NCI-H524 (cell line): ENCODE measurements around the gene BCL2L1.

Source experiments
- DNase-seq, 2 experiments: peaks; one replicate each; lab custom pipeline; 2025; lab: John Stamatoyannopoulos, UW

BCL2L1 gene

DNA sequence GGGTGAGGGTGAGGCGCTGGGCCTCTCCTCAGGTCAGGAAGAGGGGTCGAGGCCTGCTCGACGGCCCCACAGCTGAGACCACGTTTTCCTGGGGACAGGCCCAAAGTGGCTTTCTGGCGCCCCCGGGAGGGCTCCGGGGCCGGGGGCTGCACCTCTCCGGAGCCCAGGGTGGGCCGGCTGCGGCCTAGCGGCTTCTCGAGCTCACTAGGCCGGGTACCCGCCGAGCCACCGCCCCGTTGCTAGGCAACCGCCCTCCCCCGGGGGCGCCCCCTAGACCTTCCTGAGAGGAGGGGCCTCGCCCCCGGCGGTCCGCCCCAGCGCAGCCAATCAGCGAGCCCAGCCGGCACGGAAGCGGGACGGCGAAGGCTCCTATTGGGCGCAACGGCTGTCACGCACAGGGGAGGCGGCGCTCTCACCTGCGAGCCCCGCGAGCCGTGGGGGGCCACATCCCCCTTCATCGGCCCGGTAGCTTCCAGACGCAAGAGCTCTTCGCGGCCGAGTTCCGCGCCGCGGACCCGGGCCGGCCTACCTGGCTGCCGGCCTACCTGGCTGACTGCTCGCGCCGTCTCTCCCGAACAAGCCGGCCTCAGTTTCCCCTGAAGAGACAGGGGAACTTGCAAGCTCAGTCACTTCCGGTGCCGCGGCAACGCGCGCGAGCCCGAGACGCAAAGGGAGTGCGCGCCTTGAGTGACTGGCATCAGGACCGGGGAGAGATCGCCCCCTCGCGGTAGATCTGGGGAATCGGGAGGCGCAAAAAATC is 831 bp upstream of the BCL2L1 start:
- DNase-seq = peak; percentile 99 to 100

DNA sequence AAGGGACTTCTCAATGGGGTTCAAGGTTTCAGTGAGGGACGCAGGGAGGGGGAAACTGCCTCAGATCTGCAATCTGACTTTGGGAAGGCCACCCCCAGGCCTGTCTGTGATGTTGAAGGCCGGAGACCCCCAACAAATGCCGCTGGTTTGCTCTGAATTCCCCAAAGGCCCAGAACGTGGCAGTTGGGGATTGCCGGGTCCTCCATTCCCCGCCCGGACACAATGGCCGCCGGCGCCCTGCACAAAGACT is 326 bp upstream of the BCL2L1 start:
- DNase-seq = no peak

DNA sequence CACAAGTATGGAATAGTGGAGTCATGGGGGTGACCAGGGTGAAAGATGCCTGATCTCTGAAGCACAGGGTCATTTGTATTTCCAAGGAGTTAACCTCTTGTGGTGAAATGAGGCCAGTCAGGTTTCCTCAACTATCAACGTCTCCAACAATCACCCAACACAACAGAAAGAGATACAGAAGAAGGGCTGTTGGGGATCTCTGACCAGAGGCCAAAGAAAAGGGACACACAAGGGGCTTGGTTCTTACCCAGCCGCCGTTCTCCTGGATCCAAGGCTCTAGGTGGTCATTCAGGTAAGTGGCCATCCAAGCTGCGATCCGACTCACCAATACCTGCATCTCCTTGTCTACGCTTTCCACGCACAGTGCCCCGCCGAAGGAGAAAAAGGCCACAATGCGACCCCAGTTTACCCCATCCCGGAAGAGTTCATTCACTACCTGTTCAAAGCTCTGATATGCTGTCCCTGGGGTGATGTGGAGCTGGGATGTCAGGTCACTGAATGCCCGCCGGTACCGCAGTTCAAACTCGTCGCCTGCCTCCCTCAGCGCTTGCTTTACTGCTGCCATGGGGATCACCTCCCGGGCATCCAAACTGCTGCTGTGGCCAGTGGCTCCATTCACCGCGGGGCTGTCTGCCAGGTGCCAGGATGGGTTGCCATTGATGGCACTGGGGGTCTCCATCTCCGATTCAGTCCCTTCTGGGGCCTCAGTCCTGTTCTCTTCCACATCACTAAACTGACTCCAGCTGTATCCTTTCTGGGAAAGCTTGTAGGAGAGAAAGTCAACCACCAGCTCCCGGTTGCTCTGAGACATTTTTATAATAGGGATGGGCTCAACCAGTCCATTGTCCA is 1.0 kb downstream of the BCL2L1 start:
- peak in 1 of 2 experiments; percentile 51 for DNase-seq

DNA sequence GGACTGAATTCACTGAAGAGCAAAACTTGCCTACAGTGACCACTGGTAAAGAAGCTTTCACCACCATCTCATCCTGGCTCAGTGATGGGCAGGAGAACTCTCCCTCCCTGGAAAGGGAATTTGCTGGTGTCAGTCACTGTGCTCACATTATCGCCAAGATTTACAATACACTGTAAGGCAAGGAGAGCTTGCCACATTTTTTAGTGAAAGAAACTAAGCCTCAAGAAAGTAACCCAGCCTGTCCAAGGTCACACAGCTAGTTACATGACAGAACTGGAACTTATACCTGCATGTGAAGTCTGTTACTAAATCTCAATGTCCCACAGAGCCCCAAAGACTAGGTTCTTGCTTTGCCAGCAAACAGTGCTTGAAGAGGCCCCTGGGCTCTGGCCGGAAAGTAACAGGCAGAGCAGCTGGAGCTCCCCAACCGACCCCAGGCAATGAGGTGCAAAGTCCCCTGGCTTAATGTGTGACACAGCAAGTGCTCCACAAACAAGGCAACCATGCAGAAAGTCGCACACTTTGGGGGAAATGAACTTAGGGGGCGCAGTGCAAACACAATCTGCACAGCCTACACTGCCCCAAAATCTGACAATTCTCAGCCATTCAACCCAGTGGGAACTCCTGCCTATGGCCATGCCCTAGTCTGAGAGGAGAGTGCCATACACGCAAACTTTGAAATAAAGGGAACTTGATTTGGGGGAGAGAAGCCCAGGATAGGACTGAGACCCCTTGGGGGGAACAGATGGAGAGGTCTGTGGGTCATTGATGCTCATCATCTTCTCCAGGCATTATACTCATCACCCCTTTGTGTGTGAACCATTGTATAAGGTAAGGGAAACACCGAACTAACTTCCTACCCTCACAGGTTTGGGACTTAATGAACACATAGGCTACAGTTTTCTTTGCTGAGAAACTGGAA is 1.9 kb downstream of the BCL2L1 start:
- DNase-seq = peak in 1 of 2 experiments; percentile 68

DNA sequence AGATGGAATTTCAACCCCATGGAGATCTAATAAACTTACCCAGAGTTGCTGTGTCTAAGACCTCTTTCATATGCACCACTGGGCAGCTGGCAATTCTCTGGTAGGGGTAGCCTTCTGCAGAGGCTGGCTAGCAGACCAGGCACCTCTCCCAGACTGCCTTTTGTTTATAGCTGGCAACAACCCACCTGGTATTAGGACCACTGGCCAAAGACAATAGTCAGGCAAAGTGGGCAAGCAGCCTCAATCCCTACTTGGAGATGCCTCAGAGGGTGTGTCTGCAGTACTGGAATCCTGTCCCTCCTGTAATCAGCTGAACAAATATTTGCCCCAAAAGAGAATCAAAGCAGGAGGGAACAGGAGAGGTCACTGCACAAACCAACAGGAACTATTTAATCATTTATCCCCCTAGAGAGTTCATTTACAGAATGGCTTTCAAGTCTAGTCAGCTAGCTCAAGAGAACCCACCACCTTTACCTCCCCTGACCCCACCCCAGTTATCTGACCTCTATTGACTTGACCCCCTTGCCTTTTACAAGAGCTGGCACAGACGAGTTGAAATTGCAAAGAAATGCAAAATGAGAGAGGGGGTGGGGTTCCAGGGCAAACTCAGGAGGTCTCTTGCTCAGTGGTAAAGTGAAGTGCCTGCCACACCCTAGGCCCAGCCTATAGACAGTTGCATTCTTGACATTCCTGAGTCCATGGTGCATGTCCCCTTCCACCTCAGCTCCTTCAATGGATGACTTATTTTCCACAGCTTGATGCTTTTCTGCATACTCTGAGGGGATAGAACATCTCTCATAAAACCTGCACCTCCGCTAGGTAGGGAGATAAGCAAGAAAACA is 2.8 kb downstream of the BCL2L1 start:
- no peak for DNase-seq

DNA sequence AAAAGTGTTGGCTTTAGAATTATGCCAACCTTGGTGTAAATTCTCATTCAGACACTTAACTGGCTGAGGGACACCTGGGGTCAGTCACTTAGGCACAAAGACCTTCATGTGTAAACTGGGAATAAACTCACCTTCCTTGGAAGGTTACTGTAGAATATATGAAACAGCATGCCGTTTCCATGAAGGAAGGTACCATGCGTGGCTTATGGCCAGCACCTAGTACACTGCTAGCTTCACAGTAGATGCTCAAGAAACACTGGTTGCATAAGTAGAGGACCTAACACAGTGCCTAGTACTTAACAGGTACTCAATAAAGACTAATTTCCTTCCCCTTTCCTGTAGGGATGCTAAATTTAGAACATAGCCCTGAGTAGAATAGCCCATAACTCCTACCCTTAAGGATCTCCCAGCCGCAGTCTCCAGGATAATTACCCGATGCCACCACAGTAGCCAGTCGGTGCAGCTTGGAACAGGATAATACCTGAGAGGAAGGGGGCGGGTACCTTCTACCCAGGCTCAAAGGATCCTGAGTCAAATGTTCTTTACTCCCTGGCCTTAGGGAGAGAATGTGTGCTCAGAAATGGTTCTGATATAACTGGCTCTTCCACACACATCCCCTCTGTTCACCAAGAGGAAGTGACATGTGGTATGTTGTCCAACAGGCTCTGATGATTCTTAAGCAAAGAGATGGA is 3.6 kb downstream of the BCL2L1 start:
- DNase-seq = peak in 1 of 2 experiments; percentile 28

DNA sequence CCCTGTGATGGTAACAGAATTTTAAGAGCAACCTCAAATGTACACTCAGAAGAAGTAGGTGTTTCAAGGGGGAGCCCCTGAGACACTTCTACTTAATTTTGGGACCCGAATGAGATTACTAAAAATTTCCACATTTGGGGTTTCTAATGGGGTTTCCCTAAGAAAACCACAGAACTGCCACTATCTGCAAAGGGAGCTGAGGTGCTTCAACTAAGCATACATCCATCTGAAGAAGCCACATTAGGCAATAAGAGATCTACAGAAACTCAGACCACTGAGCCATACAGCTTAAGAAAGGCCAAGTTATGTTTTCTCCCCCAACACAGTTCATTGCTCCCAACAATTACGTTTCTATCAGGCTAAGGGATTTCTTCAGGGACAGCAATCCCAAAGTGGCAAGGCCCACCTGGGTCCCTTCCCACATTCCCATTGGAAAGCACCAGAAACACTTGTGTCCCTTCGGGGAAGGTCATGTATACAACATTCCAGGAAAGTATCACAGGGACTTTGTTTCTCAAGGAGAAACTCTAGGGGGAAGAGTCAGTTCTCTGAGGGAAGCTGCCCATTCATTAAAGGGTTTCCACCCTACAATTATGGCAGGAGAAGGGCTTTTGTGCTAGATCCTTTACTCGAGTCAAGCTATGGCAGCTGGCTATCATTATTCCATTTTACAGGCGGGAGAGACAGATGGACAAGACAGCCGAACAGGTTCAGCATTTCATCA is 5.0 kb downstream of the BCL2L1 start:
- peak in 1 of 2 experiments; percentile 86 for DNase-seq

DNA sequence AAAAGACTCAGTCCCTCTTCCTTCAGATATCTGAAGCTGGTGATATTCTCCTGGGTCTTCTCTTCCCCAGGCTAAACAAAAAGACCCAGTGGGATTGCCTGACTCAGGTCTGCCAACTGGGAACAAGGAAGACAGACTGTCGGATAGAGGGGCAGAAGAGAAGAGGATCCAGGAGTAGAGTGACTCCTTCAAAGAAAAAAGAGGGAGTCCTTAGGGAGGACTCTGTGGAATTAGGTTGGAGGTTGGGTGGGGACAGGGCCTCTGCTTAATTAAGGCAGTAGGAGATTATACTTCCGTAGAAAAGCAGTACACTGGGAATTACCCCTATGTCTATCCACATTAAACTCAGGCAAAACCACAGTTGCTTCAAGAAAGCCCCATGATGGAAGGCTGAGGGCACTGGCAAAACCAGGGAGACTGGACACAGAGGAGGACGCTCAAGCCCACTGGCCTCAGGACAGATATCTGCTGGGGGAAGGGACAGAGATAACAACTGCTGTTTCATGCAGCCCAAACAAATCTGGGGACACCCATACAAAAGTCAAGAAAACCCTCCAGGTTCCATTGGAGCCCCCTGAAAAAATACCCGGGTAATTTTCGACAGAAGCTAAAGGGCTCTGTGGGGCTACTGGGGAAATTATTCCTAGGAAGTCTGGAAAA is 5.7 kb downstream of the BCL2L1 start:
- DNase-seq = no peak

DNA sequence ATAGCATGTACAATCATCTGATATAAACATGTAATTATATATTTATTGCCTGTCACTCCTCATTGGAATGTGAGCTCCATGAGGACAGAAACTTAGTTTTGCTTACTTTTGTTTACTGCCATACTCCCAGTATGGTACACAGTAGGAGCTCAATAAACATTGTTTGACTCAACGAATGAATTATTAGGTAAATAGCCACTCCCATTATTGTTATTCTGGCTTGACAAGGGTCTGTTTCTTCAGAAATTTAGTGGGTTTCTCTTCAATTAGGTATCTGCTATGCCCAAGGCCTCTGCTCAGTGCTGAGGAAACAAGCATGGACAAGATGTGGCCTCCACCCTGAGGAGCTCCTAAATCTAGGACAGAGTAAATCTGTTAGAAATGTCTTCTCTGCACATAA is 6.3 kb downstream of the BCL2L1 start:
- DNase-seq = no peak

DNA sequence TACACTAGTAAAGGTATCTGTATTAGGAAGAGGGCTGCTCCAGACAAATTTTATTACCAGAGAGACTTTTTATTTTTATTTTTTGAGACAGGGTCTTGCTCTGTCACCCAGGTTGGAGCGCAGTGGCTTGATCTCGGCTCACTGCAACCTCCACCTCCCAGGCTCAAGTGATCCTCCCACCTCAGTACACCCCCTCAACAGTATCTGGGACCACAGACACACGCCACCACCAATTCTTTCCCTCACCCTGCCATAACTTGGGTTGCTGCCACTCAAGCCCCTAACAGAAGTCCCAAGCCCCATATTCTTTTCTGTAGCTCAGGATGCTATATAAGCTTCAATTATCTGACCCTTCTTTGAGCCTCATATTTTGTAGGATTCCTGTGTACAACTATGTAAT is 6.9 kb downstream of the BCL2L1 start:
- no peak for DNase-seq

DNA sequence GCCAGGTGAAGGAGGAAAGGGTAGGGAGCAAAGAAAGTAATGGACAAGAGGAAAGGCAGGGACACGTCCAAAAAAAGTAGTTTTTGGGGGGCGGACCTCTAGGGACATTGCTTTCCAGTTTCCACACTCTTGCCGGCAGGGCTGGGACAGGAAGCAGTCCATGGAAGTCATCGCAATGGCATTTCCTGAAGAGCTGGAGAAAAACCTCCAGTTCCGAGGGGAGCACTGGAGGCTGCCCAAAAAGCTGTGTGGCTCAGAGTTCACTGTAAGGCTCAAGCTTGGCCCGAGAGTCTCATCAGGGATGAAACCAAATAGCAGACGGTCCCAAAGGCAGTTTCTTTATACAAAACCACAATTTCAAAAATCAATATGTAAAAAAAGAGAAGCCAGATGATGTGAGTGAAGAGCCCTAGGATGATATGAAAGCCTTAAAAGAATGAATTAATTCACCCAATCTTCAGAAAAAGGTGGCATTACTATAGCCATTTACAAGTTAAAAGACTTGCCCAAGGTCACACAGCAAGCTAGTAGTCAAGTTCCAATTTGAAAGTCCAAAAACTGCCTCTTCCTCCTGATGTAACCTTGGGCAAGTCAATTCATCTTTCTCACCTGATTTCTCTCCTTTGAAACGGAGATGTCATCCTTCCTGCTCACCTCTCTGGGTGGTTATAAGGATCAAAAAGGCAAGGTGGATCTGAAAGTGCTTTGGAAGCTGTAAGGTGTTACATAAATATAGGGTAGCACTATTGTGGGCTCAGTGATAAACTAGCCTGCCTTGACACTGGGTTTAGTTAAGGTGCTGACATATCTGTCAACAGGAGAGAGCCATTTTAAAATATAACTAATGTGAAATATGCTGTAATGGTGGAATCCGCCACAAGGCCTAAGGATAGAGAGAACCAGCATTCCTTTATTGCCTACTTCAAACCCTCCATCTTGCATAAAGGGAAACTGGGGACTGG is 9.1 kb downstream of the BCL2L1 start:
- no peak for DNase-seq

DNA sequence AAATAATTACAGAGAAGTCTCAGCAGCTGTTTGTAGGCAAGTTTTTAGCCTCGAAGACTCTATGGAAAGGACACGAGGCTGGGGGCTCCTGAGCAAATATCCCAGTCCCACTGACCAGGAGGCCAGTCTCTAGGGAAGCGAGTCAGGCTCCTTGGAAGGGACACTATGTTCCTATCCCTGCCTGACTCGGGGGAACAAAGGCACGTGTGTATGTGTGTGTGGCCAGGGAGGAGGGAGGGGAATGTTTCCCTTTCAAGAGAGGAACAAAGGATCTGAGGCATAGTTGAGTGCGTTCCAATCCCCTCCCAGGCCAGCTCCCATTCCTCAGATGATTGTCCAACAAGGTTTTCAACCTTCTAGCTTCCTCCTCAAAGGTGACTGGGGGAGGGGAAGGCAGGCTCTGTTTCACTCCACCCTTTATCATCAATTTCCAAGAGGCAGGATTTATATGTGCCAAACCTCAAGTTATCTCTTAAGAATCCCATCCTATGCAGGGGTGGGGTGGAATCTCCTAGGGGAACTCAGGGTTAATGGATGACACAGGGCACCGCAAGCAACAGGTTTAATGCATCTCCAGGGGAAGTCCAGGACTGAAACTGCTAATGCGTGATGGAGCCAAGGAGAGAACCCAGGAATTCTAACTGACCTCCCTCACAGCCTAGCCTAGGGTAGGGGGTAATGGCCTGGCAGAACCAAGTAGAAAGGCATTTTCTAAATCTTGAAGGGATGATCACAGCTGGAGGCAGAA is 9.9 kb downstream of the BCL2L1 start:
- DNase-seq = no peak

DNA sequence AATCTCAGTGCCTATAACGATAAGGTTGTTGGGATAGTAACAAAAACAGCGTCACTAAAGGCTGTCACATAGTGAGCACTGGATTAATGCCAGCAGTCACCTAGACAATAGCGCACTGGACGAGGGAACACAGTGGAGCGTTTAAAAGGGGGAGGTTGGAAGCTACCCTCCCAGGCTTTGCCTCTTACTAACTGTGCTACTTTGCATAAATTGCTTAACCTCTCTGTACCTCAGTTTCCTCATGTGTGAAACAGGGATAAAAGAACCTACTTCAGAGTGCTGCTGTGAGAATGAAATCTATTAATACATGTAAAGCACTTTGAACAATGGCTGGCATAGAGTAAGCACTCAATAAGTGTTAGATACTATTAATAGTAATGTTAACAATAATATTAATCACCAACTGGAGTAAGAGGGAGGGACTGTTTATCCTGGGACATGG is 10.5 kb downstream of the BCL2L1 start:
- peak in 1 of 2 experiments; percentile 52 for DNase-seq

DNA sequence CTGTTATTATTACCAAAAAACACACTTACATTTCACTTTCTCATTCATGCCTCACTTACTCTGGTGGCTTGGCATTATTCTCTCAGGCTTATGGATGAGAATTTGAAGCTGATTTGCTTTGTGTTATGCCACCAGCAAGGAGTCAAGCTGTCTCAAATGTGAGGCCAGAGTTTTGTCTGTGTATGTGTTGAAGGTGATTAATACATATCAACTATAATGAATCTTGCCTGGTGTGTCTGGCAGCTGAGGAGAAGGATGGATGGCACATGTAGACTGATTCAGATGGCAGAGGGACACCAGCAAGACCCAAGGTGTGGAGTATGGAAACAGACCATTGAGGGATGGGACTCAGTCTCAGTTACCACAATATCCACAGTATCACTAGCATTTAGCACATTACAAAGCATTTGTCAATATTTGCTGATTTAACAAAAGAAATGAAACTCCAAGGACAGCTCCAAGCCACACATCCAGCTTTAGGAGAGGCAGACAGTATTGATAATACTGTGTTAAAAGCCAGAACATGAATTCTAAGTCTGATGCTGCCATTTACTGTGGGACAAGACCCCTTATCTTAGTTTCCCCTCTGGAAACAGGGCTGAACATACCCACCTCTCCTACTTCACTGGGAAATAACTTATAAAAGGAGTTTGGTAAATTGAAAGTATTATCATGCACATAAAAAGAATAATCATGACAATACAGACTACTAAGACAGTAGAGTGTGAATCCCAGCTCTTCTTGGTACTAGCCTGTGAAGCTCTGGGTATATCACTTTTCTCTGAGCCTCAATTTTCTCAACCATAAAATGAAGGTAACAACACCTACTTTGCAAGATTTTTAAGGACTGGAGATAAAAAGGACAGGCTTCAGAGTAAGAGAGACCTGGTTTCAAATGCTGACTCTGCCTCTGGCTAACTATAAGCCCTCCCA is 11.2 kb downstream of the BCL2L1 start:
- DNase-seq = no peak

DNA sequence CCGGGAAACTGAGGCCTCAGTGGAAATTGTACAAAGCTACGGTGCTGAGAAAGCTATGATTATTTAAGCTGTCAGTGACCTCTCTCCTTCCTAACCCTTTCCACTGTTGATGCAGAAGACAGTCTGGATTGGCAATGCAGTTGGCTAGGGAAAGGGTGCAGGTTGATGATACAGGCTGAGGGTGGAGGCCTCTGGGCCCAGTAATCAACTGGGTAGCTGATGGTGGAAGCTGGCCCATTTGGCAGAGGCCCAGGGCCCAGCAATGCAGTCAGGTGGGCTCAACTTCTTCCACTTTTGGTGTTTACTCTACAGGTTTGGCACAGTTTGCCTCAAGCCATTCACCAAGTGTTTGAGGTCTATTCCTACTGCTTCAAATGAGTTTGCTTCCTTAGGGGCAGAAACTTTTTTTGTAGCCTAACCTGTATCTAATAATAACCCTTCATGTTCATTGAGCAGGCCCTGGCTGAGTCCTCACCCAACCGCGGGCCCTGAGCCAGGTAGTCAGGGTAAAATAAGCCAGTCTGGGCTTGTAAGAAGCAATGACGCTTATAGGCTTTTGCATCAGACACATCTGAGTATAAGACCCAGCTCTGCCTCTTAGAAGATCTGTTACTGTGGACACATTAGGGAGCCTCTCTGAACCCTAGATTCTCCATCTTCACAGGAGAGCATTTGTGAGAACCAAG is 12.1 kb downstream of the BCL2L1 start:
- DNase-seq = no peak

DNA sequence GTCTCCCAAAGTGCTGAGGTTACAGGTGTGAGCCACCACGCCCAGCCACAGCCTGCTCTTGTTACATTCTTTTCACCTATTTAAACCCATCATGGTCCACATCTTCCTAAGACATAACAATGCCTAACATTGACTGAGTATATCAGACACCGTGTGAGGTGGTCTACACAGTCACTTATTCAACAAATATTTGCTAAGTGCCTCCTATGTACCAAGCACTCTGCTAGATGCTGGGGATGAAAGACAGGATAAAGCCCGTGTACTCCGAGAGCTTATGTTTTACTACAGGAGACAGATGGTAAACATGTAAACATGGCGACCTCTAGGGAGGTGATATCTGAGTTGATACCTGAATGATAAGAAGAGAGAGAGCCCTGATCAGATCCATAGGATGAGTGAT is 12.7 kb downstream of the BCL2L1 start:
- DNase-seq = no peak
